Amygdala (tissue), 56 donors: ENCODE measurements around the gene RPL18A.

ENCODE experiments used
- DNase-seq, 56 donors: peaks; one replicate each; lab custom pipeline; 2025; lab: John Stamatoyannopoulos, UW

The RPL18A gene

DNA sequence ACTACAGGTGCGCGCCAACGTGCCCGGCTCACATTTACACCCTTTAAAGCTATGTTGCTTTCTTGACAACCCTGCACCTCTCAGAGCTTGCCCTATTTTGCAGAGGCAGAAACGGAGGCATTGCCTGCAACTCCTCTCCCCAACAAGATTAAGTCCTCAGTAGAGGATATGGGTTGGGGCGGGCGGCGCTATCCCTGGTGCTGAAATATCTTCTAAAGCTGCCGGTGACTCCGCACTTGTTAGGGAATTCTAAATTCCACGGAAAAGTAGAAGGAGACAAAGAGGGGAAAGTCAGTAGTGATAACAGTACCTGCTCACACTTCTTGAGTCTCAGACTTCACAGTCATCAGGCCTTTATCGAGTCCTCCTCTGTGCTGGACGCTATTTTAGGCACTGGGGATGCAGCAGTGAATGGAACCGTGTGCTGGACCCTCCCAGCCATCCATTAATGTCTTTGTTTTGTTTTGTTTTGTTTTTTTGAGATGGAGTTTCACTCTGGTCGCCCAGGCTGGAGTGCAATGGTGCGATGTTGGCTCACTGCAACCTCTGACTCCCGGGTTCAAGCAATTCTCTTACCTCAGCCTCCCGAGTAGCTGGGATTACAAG, 30.0 kb downstream of the RPL18A start:
- peak in 1 of 56 donors; percentile 20 for DNase-seq

DNA sequence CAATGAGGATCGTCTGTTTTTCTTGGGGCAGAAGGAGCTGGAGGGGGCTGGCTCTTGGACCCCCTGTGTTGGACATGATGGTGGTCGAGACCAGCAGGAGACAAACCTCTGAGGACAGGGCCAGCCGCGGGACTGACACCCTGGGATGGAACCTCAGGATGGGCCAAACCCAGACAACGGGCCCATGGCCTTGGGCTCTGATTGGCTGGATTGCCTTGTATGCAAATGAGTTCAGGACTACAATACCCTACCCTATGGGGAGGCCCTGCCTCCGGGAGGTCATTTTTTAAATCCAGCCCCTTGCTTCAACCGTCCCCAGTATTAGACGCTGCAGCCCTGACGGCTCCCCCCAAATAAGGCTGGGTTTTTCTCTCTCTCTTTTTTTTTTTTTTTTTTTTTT, 34.1 kb downstream of the RPL18A start:
- DNase-seq = no peak

DNA sequence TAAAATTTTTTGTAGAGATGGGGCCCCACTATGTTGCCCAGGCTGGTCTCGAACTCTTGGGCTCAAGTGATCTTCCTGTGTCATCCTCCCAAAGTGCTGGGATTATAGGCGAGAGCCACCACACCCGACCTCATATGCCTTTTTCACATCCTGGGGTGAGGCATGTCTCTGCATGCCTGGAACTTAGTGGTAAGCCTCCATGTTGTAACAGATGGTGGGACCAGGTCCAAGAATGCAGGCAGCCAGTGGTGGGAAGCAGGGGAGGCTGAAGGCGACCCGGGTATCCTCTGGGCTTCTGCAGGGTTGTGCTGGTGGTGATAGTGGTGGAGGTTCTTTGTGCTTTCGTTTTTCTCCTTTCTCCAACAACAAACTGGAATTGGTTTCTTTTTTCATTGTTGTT, 43.0 kb downstream of the RPL18A start:
- no peak for DNase-seq

DNA sequence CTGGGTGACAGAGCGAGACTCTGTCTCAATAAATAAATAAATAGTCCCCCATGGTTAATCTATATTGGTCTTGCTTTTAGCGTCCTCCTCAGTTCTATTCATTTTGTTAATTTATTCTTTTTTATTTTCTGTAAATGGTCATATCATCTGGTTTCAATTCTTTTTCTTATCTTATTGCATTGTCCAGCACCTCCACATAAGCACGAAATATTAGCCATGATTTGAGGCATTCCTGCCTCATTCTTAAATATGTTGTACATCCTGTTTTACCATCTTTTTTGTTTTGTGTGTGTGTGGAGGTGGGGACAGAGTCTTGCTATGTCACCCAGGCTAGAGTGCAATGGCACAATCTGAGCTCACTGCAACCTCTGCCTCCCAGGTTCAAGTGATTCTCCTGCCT, 48.5 kb downstream of the RPL18A start:
- DNase-seq = no peak

DNA sequence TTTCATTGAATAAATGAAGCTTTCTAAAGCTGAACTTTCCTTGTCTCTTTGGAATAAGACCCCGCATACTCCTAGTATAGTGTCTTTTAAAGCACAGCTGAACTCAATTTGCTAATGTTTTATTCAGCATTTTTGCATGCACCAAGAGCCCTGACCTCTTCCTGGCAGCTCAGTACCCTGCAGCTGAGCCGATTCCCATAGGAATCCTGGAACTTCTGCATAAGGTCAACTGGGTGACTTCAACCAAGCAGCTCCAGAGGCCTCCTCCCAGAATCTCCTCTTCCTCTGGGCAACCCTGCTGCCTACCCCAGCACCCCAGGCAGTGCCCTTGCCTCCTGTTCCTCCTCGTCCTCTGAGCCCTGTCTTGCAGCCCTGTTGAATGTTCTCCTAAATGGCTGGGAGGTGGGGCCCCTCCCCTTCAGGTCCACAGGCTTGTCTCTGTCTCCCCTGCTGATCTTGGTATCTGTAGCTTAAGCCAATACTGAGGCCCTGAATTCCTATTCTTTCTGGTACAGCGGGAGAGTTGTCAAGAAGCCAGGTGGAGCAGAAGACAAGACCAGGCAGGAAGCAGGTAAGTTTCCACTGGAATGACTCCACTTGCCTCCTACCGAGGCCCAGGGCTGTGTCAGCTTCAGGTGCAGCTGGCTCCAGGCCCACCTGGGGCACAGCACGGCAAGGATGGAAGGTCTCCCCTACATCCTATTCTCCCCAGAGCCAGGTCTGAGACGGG, 49.5 kb downstream of the RPL18A start:
- DNase-seq = no peak

DNA sequence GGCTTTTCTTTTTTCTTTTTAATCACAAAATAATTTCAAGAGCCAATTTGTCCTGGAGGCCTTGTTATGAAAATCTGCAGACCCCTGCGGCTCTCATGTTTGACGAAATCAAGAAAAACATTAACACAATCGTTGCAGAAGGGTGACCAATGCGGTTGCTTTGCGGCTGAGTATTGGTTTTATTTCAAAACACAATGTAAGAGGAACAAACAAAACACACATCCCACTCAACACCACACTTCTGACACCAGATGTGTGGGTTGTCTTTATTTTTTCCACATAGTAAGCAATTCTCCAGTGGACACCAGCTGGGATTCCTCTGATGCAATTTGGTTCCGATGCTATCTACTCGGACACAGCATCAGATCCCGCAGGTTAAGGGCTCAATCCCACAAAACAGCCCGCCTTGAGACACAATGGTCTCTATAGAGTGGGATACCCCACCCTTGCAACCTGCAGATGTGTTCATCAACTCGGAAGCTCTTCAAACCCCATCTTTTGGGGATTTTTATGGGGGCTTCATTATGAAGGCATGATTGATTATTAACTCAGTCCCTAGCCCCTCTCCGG, 51.2 kb downstream of the RPL18A start:
- no peak for DNase-seq
